RWPE2 (cell line): Measurements from ENCODE around the gene HTT-AS.

ENCODE experiments used
- ATAC-seq: fragments of 200-7000 bp; cut with Tn5 transposase; 3 replicates; pipeline ENCODE4 v1.9.1; 2021; ENCODE audit warnings: low read depth
- DNase-seq: peaks from one replicate; pipeline ENCODE4 v3.0.0-alpha.2; 2020; ENCODE audit warnings: low spot score
- H3K27ac ChIP-seq: fragments of 450-650 bp; 2 replicates; pipeline ENCODE4 v1.5.1; 2017; ENCODE audit warnings: mild to moderate bottlenecking; ENCODE audit not compliant: poor library complexity, severe bottlenecking
- H3K27me3 ChIP-seq: fragments of 250-450 bp; sonication (Bioruptor Pico); 2 replicates; pipeline ENCODE4 v1.5.1; 2021; ENCODE audit warnings: mild to moderate bottlenecking, moderate library complexity; ENCODE audit not compliant: insufficient read depth, poor library complexity, severe bottlenecking
- H3K36me3 ChIP-seq: fragments of 250-450 bp; sonication (Bioruptor Pico); 2 replicates; pipeline ENCODE4 v1.5.1; 2020; ENCODE audit warnings: low read depth, mild to moderate bottlenecking, moderate library complexity
- H3K4me1 ChIP-seq: fragments of 250-450 bp; sonication (Bioruptor Pico); 2 replicates; pipeline ENCODE4 v1.5.1; 2021; ENCODE audit warnings: mild to moderate bottlenecking, moderate library complexity; ENCODE audit not compliant: insufficient read depth, poor library complexity, severe bottlenecking
- H3K4me3 ChIP-seq: fragments of 250-450 bp; sonication (Bioruptor Pico); 2 replicates; pipeline ENCODE4 v1.5.1; 2021; ENCODE audit warnings: mild to moderate bottlenecking, moderate library complexity; ENCODE audit not compliant: severe bottlenecking
- H3K9me3 ChIP-seq: fragments of 250-450 bp; sonication (Bioruptor Pico); 2 replicates; pipeline ENCODE4 v1.5.1; 2021; ENCODE audit warnings: mild to moderate bottlenecking, moderate library complexity; ENCODE audit not compliant: severe bottlenecking
- TF ChIP-seq, protein P1 (sequence below): fragments of 450-650 bp; IDR thresholded peaks from one replicate; pipeline ENCODE4 v1.5.1; 2017; ENCODE audit warnings: mild to moderate bottlenecking, moderate library complexity; ENCODE audit not compliant: poor library complexity, severe bottlenecking

Gene HTT-AS

DNA sequence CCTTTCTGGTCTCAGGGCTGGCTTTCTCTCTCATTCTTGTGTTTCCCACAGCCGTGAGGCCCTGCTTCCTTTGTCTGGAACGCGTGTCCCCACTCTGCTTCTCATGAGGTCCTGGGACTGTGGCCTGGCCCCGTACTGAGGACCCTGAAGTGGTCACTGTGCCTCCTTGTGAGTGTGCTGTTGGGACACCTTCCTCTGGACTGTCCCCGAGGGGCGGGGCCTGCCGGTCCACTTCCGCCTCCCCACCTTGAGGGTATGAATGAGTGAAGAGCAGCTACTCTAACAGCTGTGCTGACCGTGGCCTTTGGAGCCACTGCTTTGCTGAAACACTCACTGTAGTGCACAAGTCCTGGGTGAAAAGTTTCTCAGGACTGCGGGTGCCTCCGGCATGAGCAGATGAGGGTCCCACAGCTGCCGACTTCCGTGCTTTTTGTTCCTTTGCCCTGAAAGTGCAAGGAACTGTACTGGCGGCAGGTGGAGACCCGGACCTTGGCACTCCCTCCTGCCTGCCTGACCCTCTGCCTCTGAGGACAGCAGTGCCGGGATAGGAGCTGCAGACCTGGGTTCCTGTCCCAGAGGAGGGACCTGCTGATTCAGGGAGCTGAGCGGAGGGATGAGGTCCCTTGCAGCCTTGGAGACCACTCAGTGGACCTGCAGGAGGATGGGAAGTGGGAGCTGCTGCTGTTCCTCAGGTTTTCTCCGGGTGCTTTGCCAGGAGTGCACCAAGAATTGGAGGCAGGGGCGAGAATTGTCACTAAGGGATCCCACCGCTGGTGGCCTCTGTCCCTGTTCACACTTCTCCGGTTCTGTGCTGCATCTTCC is 38.0 kb downstream of the HTT-AS start:
- H3K27me3 ChIP-seq: no peaks in the 10 kb centered on the region
- TF ChIP-seq, protein P1, sequence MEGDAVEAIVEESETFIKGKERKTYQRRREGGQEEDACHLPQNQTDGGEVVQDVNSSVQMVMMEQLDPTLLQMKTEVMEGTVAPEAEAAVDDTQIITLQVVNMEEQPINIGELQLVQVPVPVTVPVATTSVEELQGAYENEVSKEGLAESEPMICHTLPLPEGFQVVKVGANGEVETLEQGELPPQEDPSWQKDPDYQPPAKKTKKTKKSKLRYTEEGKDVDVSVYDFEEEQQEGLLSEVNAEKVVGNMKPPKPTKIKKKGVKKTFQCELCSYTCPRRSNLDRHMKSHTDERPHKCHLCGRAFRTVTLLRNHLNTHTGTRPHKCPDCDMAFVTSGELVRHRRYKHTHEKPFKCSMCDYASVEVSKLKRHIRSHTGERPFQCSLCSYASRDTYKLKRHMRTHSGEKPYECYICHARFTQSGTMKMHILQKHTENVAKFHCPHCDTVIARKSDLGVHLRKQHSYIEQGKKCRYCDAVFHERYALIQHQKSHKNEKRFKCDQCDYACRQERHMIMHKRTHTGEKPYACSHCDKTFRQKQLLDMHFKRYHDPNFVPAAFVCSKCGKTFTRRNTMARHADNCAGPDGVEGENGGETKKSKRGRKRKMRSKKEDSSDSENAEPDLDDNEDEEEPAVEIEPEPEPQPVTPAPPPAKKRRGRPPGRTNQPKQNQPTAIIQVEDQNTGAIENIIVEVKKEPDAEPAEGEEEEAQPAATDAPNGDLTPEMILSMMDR: no peak

DNA sequence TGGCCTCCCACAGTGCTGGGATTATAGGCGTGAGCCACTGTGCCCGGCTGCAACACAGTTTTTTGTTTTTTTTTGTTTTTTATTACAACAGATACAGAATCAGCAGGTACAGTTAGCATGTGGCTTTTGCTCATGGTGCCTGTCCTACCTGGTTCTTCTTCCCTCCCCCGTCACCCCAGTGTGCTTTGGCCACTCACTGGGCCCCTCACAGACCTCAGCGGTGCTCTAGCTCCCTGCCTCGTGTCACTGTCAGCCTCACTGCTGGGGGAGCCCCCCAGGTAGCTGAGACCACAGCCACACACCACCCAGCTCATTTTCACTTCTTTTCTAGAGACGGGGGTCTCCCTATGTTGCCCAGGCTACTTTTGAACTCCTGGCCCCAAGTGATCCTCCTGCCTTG is 38.7 kb downstream of the HTT-AS start:
- Histone ChIP-seq H3K4me3 (no peak overlapping the region), H3K9me3 (no peaks in the 10 kb centered on the region), H3K36me3 (no peaks in the 10 kb centered on the region), H3K27ac (no peak overlapping the region), H3K27me3 (no peaks in the 10 kb centered on the region), H3K4me1 (no peaks in the 10 kb centered on the region)
- TF ChIP-seq, protein P1: no peak
- DNase-seq (no peak), ATAC-seq (no peak)

More for the DNA sequence above, 38.0 kb downstream of the HTT-AS start:
- Histone ChIP-seq H3K4me3 (no peak overlapping the region), H3K9me3 (no peaks in the 10 kb centered on the region), H3K27ac (no peak overlapping the region), H3K4me1 (no peaks in the 10 kb centered on the region), H3K36me3 (no peaks in the 10 kb centered on the region)
- ATAC-seq (no peak), DNase-seq (no peak)

DNA sequence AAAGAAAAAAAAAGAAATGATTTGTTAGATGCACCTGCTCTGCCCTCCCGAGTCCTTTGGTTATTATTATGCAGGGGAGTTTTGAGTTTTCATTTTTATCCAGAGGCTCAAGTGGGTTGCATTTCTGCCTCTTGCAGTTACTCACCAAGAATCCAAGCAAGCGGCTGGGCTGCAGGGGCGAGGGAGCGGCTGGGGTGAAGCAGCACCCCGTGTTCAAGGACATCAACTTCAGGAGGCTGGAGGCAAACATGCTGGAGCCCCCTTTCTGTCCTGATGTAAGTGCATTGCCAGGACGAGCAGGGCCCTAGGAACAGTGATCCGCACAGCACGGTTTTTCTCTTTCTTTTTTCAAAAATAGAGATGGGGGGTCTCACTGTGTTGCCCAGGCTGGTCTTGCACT is 39.1 kb downstream of the HTT-AS start:
- TF ChIP-seq, protein P1: no peak
- Histone ChIP-seq H3K27ac (no peak overlapping the region), H3K4me1 (no peaks in the 10 kb centered on the region), H3K9me3 (no peaks in the 10 kb centered on the region), H3K27me3 (no peaks in the 10 kb centered on the region), H3K4me3 (no peak overlapping the region), H3K36me3 (no peaks in the 10 kb centered on the region)
- DNase-seq (no peak), ATAC-seq (no peak)

DNA sequence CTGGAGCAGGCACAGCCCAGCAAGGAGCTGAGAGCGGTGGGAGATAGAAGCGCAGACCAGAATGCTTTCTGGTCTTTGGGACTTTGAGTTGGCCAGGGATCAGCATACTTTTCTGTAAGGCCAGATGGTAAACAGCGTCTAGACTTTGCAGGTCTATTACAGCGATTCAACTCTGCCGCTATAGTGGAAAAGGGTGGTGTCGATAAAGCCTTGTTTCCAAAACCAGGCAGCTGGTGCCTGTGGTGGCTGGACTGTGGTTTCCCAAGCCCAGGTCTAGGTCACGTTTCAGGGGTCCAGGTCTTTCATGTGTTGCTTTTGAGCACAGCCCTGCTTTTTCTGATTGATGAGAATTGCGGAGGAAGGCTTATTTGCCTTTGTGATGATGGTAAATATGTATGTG is 40.1 kb downstream of the HTT-AS start:
- Histone ChIP-seq H3K27me3 (no peaks in the 10 kb centered on the region), H3K36me3 (no peaks in the 10 kb centered on the region), H3K27ac (no peak overlapping the region), H3K9me3 (no peaks in the 10 kb centered on the region), H3K4me3 (no peak overlapping the region), H3K4me1 (no peaks in the 10 kb centered on the region)
- ATAC-seq (no peak), DNase-seq (no peak)
- TF ChIP-seq, protein P1: no peak
